Caco-2 (cell line): Measurements from ENCODE around the gene NLGN1. TPM values are rescaled to one million over a fixed set of nuclear protein-coding genes. Genes with fewer than 3 reads are reported as not detected.

Experiments
- BruUV-seq: library from RNA; stranded (reverse); fragments of 400-500 nt; replicated peaks from 2 replicates; lab custom pipeline; 2021; lab: Mats Ljungman, UMichigan
- CTCF ChIA-PET: fragments of 300-600 bp; sonication (Branson Sonifier 250); formaldehyde crosslinking; loops from one replicate; lab custom pipeline; 2022; ENCODE audit warnings: antibody characterized with exemption; lab: Charles Lee
- POLR2A ChIA-PET: fragments of 300-600 bp; sonication (Branson Sonifier 250); formaldehyde crosslinking; loops from one replicate; lab custom pipeline; 2022; ENCODE audit warnings: antibody characterized with exemption; lab: Charles Lee
- DNase-seq, 2 experiments: peaks; one replicate each; pipeline versions ENCODE4 v3.0.0 to v3.0.0-alpha.2; 2020 to 2022
- H3K27me3 ChIP-seq: replicated peaks from 2 replicates; pipeline ENCODE4 v1.6.0; 2011; ENCODE audit warnings: low read length; ENCODE audit not compliant: control insufficient read depth, insufficient read depth
- H3K36me3 ChIP-seq: 2 replicates; pipeline ENCODE4 v1.5.1; 2011; ENCODE audit warnings: low read length; ENCODE audit not compliant: control insufficient read depth, insufficient read depth
- H3K4me1 ChIP-seq: fragments of 250-450 bp; sonication (Bioruptor Pico); 2 replicates; pipeline ENCODE4 v1.5.1; 2020; ENCODE audit warnings: mild to moderate bottlenecking
- H3K4me3 ChIP-seq: 2 replicates; pipeline ENCODE4 v1.5.1; 2011; ENCODE audit warnings: low read depth, mild to moderate bottlenecking, control low read depth, low read length
- H3K9me3 ChIP-seq: fragments of 250-450 bp; sonication (Bioruptor Pico); 2 replicates; pipeline ENCODE4 v1.5.1; 2020; ENCODE audit warnings: mild to moderate bottlenecking, moderate library complexity
- H3K27ac Mint-ChIP-seq: one replicate; pipeline ENCODE4 v1.8.0; 2022; ENCODE audit warnings: mixed read lengths; ENCODE audit not compliant: unreplicated experiment
- H3K27me3 Mint-ChIP-seq: one replicate; pipeline ENCODE4 v1.8.0; 2022; ENCODE audit warnings: mixed read lengths; ENCODE audit not compliant: insufficient read depth, unreplicated experiment
- H3K36me3 Mint-ChIP-seq: one replicate; pipeline ENCODE4 v1.8.0; 2022; ENCODE audit warnings: mild to moderate bottlenecking, mixed read lengths; ENCODE audit not compliant: insufficient read depth, unreplicated experiment
- H3K4me1 Mint-ChIP-seq: one replicate; pipeline ENCODE4 v1.8.0; 2022; ENCODE audit warnings: low read depth, mixed read lengths; ENCODE audit not compliant: unreplicated experiment
- H3K4me3 Mint-ChIP-seq: one replicate; pipeline ENCODE4 v1.8.0; 2022; ENCODE audit warnings: mild to moderate bottlenecking, moderate library complexity, mixed read lengths; ENCODE audit not compliant: unreplicated experiment
- H3K9me3 Mint-ChIP-seq: one replicate; pipeline ENCODE4 v1.8.0; 2022; ENCODE audit warnings: mixed read lengths; ENCODE audit not compliant: unreplicated experiment
- intact Hi-C: fragments of 100-400 bp; cut with micrococcal nuclease; formaldehyde crosslinking; loops from one replicate; pipeline ENCODE4 v1.10.0; 2022; ENCODE audit not compliant: unreplicated experiment
- total RNA-seq: library from RNA; stranded (reverse); gene quantifications from 2 replicates; pipeline ENCODE4 v1.2.3, GENCODE V29; 2022
- TF ChIP-seq, protein P1 (sequence below), 2 experiments: fragments of 200-600 bp in 1 of 2; IDR thresholded peaks; 1 replicate in 1 of 2; 2 replicates in 1 of 2; pipeline versions ENCODE4 v1.5.1 to v1.8.0; 2011 to 2022; ENCODE audit warnings: antibody characterized with exemption in 1 of 2, control low read depth in 1 of 2, inconsistent platforms in 1 of 2, low read depth in 1 of 2, low read length in 1 of 2, mild to moderate bottlenecking in 1 of 2, moderate library complexity in 1 of 2; ENCODE audit not compliant: insufficient read depth in 1 of 2, severe bottlenecking in 1 of 2, unreplicated experiment in 1 of 2

The NLGN1 gene
- total RNA-seq, 1 experiment from 2014 or later, result not detected

DNA sequence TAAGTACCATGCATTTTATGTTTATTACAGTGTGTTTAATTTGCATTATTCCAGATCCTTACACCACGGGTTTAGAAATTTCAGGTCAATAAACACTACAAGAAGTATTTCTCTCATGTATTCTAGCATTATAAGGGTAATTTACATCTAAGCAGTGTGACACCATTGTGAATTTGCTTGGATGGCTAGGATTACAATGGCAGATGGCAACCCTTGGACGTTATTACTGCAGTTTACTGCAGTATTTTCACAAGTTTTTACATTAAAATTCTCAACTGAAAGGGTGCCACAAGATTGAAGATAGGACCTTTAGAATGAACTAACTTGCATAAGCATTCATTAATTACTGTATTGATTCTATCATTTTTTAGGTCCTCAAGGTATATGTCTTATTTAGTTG, 538.8 kb downstream of the NLGN1 start:
- Mint-ChIP-seq H3K27me3 (peaks cover 2% of the 10 kb centered on the region), H3K27ac (no peak overlapping the region), H3K4me1 (no peaks in the 10 kb centered on the region), H3K4me3 (no peak overlapping the region), H3K9me3 (no peaks in the 10 kb centered on the region), H3K36me3 (no peaks in the 10 kb centered on the region)
- Histone ChIP-seq H3K36me3 (no peaks in the 10 kb centered on the region), H3K4me3 (no peak overlapping the region), H3K9me3 (no peaks in the 10 kb centered on the region), H3K4me1 (peaks cover 11% of the 10 kb centered on the region), H3K27me3 (no peaks in the 10 kb centered on the region)
- CTCF ChIA-PET, result no interaction called here
- no peak for DNase-seq
- POLR2A ChIA-PET, result no interaction called here
- intact Hi-C loops, result no loop called here
- no TSS peak for BruUV-seq
- TF ChIP-seq, protein P1, sequence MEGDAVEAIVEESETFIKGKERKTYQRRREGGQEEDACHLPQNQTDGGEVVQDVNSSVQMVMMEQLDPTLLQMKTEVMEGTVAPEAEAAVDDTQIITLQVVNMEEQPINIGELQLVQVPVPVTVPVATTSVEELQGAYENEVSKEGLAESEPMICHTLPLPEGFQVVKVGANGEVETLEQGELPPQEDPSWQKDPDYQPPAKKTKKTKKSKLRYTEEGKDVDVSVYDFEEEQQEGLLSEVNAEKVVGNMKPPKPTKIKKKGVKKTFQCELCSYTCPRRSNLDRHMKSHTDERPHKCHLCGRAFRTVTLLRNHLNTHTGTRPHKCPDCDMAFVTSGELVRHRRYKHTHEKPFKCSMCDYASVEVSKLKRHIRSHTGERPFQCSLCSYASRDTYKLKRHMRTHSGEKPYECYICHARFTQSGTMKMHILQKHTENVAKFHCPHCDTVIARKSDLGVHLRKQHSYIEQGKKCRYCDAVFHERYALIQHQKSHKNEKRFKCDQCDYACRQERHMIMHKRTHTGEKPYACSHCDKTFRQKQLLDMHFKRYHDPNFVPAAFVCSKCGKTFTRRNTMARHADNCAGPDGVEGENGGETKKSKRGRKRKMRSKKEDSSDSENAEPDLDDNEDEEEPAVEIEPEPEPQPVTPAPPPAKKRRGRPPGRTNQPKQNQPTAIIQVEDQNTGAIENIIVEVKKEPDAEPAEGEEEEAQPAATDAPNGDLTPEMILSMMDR (IDR thresholded peaks at IDR 0.05; ENCODE audit: insufficient read depth in 1 of 2, low read depth in 1 of 2, low read length in 1 of 2, severe bottlenecking in 1 of 2, unreplicated experiment in 1 of 2), result no peak

DNA sequence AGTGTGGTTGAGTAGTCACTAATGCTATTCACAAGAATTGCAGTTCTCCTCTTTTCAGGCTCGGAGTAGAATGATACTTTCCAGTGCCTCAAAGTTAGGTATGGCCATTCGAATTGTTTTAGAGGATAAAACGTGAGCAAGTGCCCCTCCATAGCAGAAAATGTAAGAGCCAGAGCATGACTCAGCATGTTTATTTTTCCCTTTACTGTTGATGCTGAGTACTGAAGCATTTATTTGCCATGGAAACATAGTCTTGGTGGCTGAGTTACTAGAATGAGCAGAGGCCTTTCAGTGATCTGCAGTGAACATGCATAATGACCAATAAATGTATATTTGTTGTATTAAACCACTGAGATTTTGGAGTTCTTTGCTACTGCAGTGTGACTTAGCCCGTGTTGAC, 540.6 kb downstream of the NLGN1 start:
- CTCF ChIA-PET, result no interaction called here
- H3K27me3 Mint-ChIP-seq, result no peaks in the 10 kb centered on the region
- H3K9me3 Mint-ChIP-seq, result no peaks in the 10 kb centered on the region
- Histone ChIP-seq H3K9me3 (no peaks in the 10 kb centered on the region), H3K27me3 (no peaks in the 10 kb centered on the region), H3K4me3 (no peak overlapping the region), H3K36me3 (no peaks in the 10 kb centered on the region), H3K4me1 (peaks cover 11% of the 10 kb centered on the region)
- H3K4me3 Mint-ChIP-seq, result no peak overlapping the region
- intact Hi-C loops, result no loop called here
- H3K4me1 Mint-ChIP-seq, result no peaks in the 10 kb centered on the region
- TF ChIP-seq, protein P1 (IDR thresholded peaks at IDR 0.05; ENCODE audit: insufficient read depth in 1 of 2, low read depth in 1 of 2, low read length in 1 of 2, severe bottlenecking in 1 of 2, unreplicated experiment in 1 of 2), result no peak
- H3K36me3 Mint-ChIP-seq, result no peaks in the 10 kb centered on the region
- no TSS peak for BruUV-seq
- POLR2A ChIA-PET, result no interaction called here
- H3K27ac Mint-ChIP-seq, result no peak overlapping the region
- DNase-seq, result no peak

DNA sequence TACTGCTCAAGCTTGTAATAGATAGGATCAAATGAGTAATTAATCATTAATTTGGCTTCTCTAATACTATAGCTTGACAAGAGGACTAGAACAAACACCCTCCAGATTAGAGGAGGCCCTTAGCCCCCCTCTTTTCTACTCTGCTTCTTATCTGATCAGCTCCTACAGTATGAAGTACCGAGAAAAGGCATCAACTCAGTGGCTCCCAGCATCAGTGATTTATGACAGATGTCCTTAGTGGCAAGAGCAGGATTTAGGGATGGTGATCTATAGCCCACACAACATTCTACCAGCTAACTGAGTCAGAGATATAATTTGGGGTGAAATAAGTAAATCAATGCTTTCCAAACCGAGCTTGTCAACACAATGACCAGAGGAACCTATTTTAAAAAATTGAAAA, 541.1 kb downstream of the NLGN1 start:
- no TSS peak for BruUV-seq
- Histone ChIP-seq H3K9me3 (no peaks in the 10 kb centered on the region), H3K4me3 (no peak overlapping the region), H3K4me1 (peaks cover 11% of the 10 kb centered on the region), H3K27me3 (no peaks in the 10 kb centered on the region), H3K36me3 (no peaks in the 10 kb centered on the region)
- Mint-ChIP-seq H3K27ac (no peak overlapping the region), H3K9me3 (no peaks in the 10 kb centered on the region), H3K4me3 (no peak overlapping the region), H3K27me3 (no peaks in the 10 kb centered on the region), H3K4me1 (no peaks in the 10 kb centered on the region), H3K36me3 (no peaks in the 10 kb centered on the region)
- intact Hi-C loops, result no loop called here
- POLR2A ChIA-PET, result no interaction called here
- TF ChIP-seq, protein P1 (IDR thresholded peaks at IDR 0.05; ENCODE audit: insufficient read depth in 1 of 2, low read depth in 1 of 2, low read length in 1 of 2, severe bottlenecking in 1 of 2, unreplicated experiment in 1 of 2), result no peak
- CTCF ChIA-PET, result no interaction called here
- peak in 1 of 2 experiments; percentile 6 for DNase-seq
